IgD-negative memory B cell (primary cell): ENCODE results near the gene PAX5. TPM values are rescaled to one million over a fixed set of nuclear protein-coding genes. Genes with fewer than 3 reads are reported as not detected.

Experiments used
- H3K27ac Mint-ChIP-seq, 3 donors: one replicate each; pipeline ENCODE4 v1.8.0; 2020 to 2022; ENCODE audit warnings: mild to moderate bottlenecking in 3 of 3, mixed read lengths in 3 of 3, moderate library complexity in 1 of 3
- H3K27me3 Mint-ChIP-seq: one replicate; pipeline ENCODE4 v1.8.0; 2021; ENCODE audit warnings: mixed read lengths
- H3K36me3 Mint-ChIP-seq: one replicate; pipeline ENCODE4 v1.8.0; 2020; ENCODE audit warnings: mild to moderate bottlenecking, mixed read lengths
- H3K4me1 Mint-ChIP-seq, 3 donors: one replicate each; pipeline ENCODE4 v1.8.0; 2020 to 2022; ENCODE audit warnings: mixed read lengths in 3 of 3, mild to moderate bottlenecking in 1 of 3
- H3K4me3 Mint-ChIP-seq, 4 donors: one replicate each; pipeline ENCODE4 v1.8.0; 2020 to 2022; ENCODE audit warnings: mild to moderate bottlenecking in 4 of 4, mixed read lengths in 4 of 4, moderate library complexity in 3 of 4
- H3K9me3 Mint-ChIP-seq, 3 donors: one replicate each; pipeline ENCODE4 v1.8.0; 2020 to 2021; ENCODE audit warnings: mixed read lengths in 3 of 3, mild to moderate bottlenecking in 1 of 3
- polyA plus RNA-seq: library from polyadenylated mRNA; unstranded; fragments of 300-500 nt; fragmentation: Illumina TruSeq; gene quantifications from one replicate; pipeline ENCODE4 v1.2.3, GENCODE V29; 2021

PAX5 gene
- polyA plus RNA-seq, 1 donor from 2014 or later: 65.3 TPM

DNA sequence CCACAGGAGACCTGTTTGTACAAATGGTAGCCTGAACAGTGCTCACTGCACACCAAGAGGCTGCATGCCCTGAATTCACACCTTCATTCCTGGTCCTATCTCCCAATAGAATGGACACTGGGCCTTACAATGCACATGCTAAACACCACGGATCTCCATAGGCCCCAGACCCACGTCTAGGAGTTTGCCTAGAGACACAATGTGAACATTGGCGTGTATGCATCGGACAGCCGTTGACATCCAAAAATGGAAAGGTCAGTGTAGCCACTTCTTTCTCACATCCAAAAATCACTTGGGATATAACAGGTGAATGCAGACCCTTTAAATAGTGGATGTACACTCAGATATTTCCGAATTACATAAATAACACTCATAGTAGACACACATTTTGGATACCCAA, 927 bp downstream of the PAX5 start:
- Mint-ChIP-seq H3K27me3 (no peaks in the 10 kb centered on the region), H3K27ac (peak overlapping the region; percentile 98 to 99 (median 99)), H3K4me3 (peak overlapping the region; percentile 88 to 98 (median 94)), H3K4me1 (peaks cover 35 to 52% (median 47%) of the 10 kb centered on the region in 3 donors), H3K36me3 (peaks cover 4% of the 10 kb centered on the region), H3K9me3 (no peaks in the 10 kb centered on the region)

DNA sequence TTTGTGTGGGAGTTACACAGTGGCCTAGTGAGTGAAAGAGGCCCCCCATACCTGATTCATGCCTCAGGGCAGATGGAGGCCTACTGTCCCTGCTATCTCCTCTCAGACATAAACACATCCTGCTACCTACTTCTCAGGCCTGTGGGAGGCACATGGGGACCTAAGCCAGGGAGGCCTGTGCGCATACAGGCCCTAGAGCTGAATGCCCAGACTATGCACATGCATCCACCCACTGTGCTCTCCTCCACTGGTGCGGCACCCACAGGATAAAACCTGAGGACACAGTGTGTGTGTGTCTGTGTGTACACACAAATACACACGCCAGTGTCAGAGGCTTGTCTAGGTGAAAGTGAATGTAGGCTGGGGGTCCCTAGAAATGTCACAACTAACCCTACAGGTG, 1.4 kb downstream of the PAX5 start:
- Mint-ChIP-seq H3K4me1 (peaks cover 37 to 54% (median 49%) of the 10 kb centered on the region in 3 donors), H3K9me3 (no peaks in the 10 kb centered on the region), H3K27me3 (peaks cover 2% of the 10 kb centered on the region), H3K36me3 (peaks cover 4% of the 10 kb centered on the region), H3K27ac (peak overlapping the region; percentile 8 to 99 (median 78)), H3K4me3 (peak overlapping the region; percentile 88 to 98 (median 94))

DNA sequence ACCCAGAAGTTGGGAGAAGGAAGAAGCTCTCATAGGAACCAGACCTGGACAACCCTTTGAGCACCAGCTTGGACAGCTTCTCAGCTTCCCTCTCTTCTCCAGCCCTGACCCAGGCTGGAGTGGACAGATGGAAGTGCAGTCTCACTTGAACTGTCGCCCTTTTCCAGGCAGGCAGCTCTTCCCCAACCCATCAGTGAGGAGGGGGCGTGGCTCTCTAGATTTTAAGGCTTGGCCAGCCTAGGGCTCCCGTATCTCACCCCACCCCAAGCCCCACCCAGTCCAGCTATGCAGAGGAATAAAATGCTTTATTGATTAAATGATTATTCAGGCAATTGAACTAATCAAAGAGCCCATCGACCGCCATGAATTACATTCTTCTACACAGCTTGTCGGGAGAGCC, 2.2 kb downstream of the PAX5 start:
- H3K4me3 Mint-ChIP-seq: peak overlapping the region; percentile 88 to 98 (median 94)
- H3K27ac Mint-ChIP-seq: peak overlapping the region; percentile 8 to 99 (median 78)
- no peaks in the 10 kb centered on the region for H3K9me3 Mint-ChIP-seq
- H3K36me3 Mint-ChIP-seq: peaks cover 4% of the 10 kb centered on the region
- H3K4me1 Mint-ChIP-seq: peaks cover 39 to 51% (median 46%) of the 10 kb centered on the region in 3 donors
- H3K27me3 Mint-ChIP-seq: peaks cover 2% of the 10 kb centered on the region

DNA sequence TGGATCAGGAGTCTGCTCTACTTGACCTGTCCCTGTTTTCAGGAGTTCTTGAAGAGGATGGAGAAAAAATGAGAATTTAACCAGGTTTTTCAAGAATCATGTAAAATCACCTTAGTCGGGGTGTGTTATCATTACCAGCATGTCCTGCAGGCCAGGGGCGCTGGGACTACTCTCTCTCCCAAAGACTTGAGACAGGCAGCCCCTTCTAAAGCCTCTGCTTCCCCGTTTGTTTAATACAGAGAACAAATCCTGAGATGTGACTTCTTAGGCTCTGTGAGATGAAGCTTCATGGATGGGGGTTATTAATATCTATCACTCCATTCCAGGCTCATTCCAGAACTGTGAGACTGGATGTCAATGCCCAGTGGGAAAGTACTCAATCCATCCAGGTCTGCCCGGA, 3.0 kb downstream of the PAX5 start:
- Mint-ChIP-seq H3K27me3 (peaks cover 2% of the 10 kb centered on the region), H3K36me3 (peaks cover 4% of the 10 kb centered on the region), H3K9me3 (no peaks in the 10 kb centered on the region), H3K27ac (peak overlapping the region; percentile 8 to 99 (median 91)), H3K4me3 (peak overlapping the region; percentile 88 to 98 (median 94)), H3K4me1 (peaks cover 37 to 51% (median 42%) of the 10 kb centered on the region in 3 donors)

DNA sequence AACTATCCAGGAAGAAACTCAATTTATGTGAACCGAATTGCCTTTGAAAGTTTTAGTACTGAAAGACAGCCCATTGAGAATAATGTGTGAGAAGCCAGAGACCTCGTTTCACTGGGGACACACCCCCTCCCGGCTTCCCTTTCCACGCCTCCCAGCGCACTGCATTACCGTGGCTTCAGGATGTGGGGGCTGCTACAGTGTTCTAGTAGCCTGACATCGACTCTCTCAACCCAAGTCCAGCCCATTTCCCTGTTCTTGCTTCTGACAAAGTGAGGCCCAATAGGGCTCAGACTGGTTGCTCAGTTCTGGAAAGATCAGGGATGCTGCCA, 3.5 kb downstream of the PAX5 start:
- H3K27me3 Mint-ChIP-seq: peaks cover 4% of the 10 kb centered on the region
- no peaks in the 10 kb centered on the region for H3K9me3 Mint-ChIP-seq
- peaks cover 34 to 47% (median 38%) of the 10 kb centered on the region in 3 donors for H3K4me1 Mint-ChIP-seq
- peaks cover 6% of the 10 kb centered on the region for H3K36me3 Mint-ChIP-seq
- H3K4me3 Mint-ChIP-seq: peak overlapping the region; percentile 94 to 98 (median 96)
- peak overlapping the region; percentile 31 to 99 (median 91) for H3K27ac Mint-ChIP-seq

DNA sequence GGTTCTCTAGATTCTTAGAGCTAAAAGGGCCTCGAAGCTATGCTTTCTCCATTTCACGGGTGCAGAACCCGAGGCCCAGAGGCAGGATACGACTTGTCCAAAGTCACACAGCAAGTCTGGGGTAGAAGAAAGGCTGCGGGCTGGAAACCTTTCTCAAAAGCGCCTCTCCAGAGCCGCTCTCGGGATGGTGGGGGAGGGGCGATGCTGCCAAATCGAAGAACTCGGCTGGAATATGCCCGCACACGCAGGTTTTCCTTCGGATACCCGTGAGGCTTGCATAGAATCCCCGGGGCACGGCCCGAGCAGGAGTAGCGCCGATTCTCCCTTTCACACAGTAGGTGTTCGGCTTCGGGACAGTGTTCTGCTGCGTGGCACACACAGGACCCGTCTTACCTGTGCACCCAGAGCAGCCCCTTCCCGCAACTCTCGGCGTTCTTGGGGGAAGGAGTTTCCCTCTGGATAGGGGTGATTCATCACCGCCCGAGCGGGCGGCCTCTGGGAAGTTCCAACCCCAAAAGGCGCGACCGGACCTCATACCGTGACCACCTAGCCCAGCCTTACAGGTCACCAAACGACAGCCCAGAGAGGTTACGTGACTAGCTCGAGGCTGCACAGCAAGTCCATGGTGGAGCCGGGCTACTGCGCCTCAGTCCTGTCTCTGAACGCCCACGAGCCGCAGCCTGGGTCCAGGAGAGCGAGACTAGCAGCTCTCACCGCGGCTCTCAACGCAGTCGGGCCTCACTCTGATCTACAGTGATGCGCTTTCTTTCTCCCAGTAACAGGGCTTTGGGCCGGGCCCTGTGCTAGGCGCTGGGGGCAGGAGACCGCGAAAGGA, 4.1 kb downstream of the PAX5 start:
- Mint-ChIP-seq H3K4me1 (peaks cover 34 to 47% (median 38%) of the 10 kb centered on the region in 3 donors), H3K27me3 (peaks cover 4% of the 10 kb centered on the region), H3K9me3 (no peaks in the 10 kb centered on the region), H3K4me3 (peak overlapping the region; percentile 94 to 98 (median 96)), H3K27ac (peak overlapping the region; percentile 91 to 99 (median 92)), H3K36me3 (peaks cover 7% of the 10 kb centered on the region)

DNA sequence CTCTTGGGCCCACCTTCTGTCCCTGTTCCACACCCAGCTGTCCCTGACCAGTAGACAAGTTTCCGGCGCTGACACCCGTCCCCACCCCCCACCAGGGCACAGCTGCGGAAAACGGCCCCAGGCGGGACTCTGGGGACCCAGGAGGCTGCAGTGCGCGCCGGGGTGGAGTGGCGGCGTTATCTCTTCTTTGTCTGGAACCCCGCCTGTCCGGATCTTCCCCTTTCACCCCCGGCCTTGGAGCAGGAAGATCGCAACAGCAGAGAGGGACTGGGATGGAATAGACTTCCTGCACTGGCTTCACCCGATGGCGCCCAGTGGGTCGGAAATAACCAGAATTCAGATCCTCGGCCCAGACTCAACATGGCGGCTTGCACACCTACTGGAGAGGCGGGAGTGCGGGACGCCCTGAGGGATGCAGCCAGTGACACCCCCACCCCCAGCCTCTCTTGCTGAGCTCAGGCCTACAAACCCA, 4.7 kb downstream of the PAX5 start:
- Mint-ChIP-seq H3K27ac (peak overlapping the region; percentile 91 to 99 (median 92)), H3K4me3 (peak overlapping the region; percentile 94 to 98 (median 96)), H3K4me1 (peaks cover 34 to 47% (median 38%) of the 10 kb centered on the region in 3 donors), H3K9me3 (no peaks in the 10 kb centered on the region), H3K27me3 (peaks cover 5% of the 10 kb centered on the region), H3K36me3 (peaks cover 7% of the 10 kb centered on the region)

DNA sequence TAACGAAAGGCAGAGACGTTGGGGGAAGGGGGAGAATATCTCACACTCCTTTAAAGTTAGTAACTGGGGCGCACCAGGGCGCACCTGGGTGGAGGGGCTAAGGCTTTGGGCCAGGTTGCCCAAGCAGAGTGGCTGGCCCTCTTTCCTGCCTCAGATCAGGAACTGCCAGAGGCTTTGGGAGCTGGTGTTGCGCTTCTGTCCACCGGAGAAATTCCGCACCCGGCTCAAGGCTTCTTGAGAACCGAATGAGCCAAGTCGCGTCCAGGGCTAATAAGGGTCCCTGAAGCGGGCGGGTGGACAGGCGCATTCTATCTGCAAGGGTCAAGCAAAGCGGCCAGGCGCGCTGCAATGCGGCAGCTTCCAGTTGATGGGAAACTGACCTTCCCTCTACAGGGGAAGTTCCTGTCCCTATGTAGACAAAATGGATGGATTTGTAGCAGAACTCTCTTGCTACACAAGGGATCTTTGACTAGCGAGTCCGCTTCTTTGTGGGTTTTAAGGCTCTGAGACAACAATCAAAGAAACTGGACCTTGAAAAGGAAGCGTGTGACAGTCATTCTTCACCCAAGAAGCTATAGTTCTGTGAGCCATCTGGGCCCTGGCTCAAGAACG, 5.5 kb downstream of the PAX5 start:
- Mint-ChIP-seq H3K36me3 (peaks cover 7% of the 10 kb centered on the region), H3K4me1 (peaks cover 40 to 52% (median 45%) of the 10 kb centered on the region in 3 donors), H3K9me3 (no peaks in the 10 kb centered on the region), H3K27ac (peak overlapping the region; percentile 91 to 99 (median 96)), H3K4me3 (peak overlapping the region; percentile 94 to 98 (median 96)), H3K27me3 (peaks cover 5% of the 10 kb centered on the region)

DNA sequence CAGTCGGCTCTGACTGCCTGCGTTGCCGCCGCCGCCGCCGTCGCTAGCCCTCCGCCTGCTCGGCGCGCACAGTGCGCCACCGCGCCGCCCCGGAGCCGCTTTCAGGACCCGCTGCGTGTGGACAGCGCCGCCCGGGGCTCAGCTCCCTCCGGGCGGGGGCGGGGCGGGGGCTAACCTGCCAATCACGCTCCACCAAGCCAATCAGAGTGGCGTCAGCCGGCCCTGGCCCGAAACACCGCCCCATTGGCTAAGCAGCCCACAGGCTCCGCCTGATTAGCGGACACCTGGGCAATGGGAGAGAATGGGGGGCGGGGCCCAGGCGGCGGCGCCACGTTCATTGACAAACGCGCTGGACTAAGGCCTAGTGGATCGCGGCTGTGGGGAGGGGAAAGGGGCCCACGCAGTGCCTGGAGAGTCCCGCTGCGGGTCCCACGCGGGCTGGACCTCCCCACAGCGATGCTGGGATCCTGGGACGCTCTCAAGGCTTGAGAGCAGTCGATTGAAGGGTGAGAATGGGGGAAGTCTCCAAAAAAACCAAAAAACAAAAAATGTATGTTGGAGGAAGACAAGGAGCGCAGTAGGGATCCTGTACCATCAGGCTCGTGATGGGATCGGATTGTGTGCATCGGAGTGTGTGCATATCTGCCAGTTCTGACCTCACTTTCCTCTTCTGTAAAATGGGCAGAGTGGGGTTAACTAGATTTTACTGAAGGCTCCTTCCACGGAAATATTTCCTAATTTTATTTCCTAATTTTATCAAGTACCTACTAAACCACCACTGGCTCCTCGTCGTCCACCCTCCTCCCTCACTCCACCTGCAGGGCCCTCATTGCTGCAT, 6.3 kb downstream of the PAX5 start:
- Mint-ChIP-seq H3K36me3 (peaks cover 7% of the 10 kb centered on the region), H3K4me3 (peak overlapping the region; percentile 94 to 100 (median 98)), H3K4me1 (peaks cover 44 to 58% (median 47%) of the 10 kb centered on the region in 3 donors), H3K27me3 (peaks cover 5% of the 10 kb centered on the region), H3K9me3 (no peaks in the 10 kb centered on the region), H3K27ac (peak overlapping the region; percentile 92 to 99 (median 96))

DNA sequence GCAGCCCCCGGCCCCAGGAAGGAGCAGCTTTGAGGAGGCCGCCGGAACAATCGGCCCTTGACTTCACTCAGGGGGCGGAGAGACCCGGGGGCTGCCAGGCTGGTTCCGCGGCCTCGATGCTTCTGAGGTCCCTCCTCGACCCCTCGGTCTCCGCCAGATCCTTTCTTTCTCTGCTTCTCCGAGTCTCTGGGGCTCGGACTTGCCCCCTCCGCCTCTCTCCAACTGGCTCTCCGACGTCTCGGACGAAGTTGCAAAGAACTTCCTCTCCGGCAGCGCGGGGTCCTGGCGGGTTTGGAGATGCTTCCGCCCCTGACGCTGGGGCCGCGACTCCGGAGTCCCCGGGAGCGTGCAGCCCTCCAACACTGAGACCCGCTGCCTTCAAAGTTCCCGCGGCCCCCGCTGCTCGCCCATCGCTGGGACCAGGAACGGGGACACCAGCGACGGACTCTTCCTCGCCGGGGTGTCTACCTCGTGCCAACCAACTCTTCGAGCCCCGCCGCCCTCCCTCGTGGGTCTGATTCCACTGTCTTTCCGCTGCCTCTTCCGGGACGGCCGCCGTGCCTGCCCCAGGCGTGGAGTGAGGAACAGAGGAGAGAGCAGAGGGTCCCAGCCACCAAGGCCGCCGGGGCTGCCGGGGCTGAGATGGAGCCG, 7.0 kb downstream of the PAX5 start:
- peak overlapping the region; percentile 94 to 100 (median 98) for H3K4me3 Mint-ChIP-seq
- peaks cover 5% of the 10 kb centered on the region for H3K27me3 Mint-ChIP-seq
- peak overlapping the region in 2 of 3 donors; percentile 89 to 99 for H3K27ac Mint-ChIP-seq
- no peaks in the 10 kb centered on the region for H3K9me3 Mint-ChIP-seq
- H3K36me3 Mint-ChIP-seq: peaks cover 7% of the 10 kb centered on the region
- peaks cover 44 to 58% (median 55%) of the 10 kb centered on the region in 3 donors for H3K4me1 Mint-ChIP-seq

DNA sequence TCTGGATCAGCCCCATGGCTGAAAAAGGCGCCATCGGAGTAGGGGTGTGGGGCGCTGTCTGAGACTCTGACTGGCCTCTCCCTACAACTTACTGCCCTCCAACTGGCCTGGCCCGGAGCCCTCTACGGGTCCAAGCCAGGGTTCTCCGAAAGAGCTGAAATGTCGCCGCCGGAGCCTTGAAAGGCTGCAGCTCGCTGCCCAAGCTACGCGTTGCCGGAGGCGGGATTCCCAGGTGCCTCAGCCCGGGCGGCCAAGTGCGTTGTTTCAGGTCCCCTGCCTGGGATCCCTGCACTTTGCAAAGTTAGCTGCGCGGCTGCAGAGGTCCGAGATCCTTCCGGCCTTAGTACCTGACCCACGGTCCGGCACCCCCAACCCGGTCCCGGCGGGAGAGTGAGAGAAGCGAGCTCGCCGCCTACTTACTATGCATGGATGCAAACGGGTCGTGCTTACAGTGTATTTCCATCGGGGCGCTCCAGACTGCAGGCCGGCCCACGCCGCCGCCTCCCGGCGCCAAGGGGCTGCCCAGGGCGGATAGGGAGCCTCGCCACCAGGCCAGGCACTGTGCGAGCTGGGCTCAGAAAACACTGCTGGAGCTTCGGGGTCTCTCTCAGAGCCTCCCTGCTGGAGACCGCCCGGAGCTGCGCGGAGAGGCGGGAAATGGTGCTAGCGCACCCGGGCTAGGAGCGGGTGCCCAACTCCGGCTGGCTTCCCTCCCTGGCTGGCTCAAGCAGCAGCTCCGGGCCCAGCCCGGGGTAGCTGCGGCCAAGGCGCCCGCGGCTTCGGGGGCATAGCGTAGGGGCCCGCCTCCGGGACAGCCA, 7.7 kb downstream of the PAX5 start:
- H3K36me3 Mint-ChIP-seq: peaks cover 7% of the 10 kb centered on the region

DNA sequence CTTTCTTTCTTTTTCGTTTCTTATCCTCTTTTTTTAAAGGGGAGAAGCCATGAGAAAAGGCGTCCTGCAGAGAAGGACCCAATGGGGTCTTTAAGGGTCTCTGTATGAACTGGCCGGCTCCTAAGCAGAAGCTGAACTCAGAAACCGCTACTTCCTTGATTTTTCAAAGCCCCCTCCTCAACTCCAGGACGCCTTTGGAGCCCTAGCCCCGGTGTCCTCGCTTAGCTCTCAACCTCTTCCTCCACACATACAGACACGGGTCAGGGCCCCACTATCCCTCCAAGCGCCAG, 8.3 kb downstream of the PAX5 start:
- Mint-ChIP-seq H3K4me1 (peaks cover 51 to 59% (median 57%) of the 10 kb centered on the region in 3 donors), H3K27me3 (peaks cover 5% of the 10 kb centered on the region), H3K4me3 (peak overlapping the region; percentile 94 to 100 (median 98)), H3K36me3 (peaks cover 7% of the 10 kb centered on the region), H3K27ac (peak overlapping the region; percentile 93 to 99 (median 95)), H3K9me3 (no peaks in the 10 kb centered on the region)

More for the DNA sequence above, 7.7 kb downstream of the PAX5 start:
- peak overlapping the region; percentile 89 to 99 (median 95) for H3K27ac Mint-ChIP-seq
- no peaks in the 10 kb centered on the region for H3K9me3 Mint-ChIP-seq
- H3K4me3 Mint-ChIP-seq: peak overlapping the region; percentile 94 to 100 (median 98)
- H3K27me3 Mint-ChIP-seq: peaks cover 5% of the 10 kb centered on the region
- H3K4me1 Mint-ChIP-seq: peaks cover 49 to 59% (median 56%) of the 10 kb centered on the region in 3 donors

DNA sequence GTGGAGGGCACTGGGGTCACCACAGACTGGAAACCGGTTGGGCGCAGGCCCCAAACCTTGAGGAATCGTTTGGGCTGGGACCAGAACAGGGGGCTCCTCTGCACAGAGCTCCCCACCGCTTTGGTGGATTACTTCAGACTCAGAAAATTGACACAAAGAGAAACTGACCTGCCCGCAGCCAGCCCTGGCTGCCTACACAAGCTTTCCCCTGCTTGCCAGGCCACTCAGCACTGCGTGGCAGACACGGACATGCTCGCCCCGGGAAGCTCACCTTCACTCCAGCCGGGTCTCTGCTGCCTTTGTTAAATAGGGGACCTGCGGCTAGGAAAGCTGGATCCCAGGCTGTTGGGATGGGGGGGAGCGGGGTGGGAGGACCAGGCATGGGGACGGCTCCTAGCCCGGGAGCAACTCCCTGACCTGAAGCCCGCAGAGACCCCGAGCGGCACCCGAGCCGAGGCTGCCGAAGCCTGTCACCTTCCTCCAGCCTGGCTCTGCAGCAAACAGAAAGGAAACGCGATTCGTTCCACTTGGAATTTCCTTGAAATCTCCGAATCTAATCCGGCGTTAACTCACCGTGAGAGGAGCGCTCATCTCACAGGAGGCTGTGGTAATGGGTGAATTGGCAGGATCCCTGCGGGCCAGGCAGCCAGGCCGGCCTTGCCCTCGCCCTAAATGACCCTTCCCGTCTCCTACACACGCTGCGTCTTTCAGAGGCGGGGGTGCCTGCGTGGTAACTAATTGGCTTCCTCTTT, 8.8 kb downstream of the PAX5 start:
- H3K4me3 Mint-ChIP-seq: peak overlapping the region; percentile 94 to 100 (median 98)
- H3K27me3 Mint-ChIP-seq: peaks cover 5% of the 10 kb centered on the region
- peaks cover 51 to 59% (median 56%) of the 10 kb centered on the region in 3 donors for H3K4me1 Mint-ChIP-seq
- peaks cover 5% of the 10 kb centered on the region for H3K36me3 Mint-ChIP-seq
- H3K27ac Mint-ChIP-seq: peak overlapping the region; percentile 93 to 99 (median 95)
- H3K9me3 Mint-ChIP-seq: no peaks in the 10 kb centered on the region
